Skeletal muscle tissue (tissue), 4 donors: Measurements from ENCODE around the gene ZNF782. TPM values are rescaled to one million over a fixed set of nuclear protein-coding genes. Genes with fewer than 3 reads are reported as not detected.
"Not testable (repeated sequence)": the region's sequence is repeated elsewhere in the genome, so short reads cannot be mapped to it uniquely, and the experiment has no call there.

ENCODE experiments used
- H3K27ac ChIP-seq: one replicate; pipeline ENCODE4 v1.7.0; 2013; ENCODE audit warnings: mild to moderate bottlenecking, low read depth, low read length, inconsistent platforms
- H3K27me3 ChIP-seq, 3 donors: one replicate each; pipeline ENCODE4 v1.7.0; 2013; ENCODE audit warnings: low read length in 3 of 3; ENCODE audit not compliant: control insufficient read depth in 3 of 3, insufficient read depth in 3 of 3
- H3K36me3 ChIP-seq, 3 donors: one replicate each; pipeline ENCODE4 v1.7.0; 2013; ENCODE audit warnings: low read length in 3 of 3; ENCODE audit not compliant: control insufficient read depth in 3 of 3, insufficient read depth in 3 of 3
- H3K4me1 ChIP-seq, 3 donors: one replicate each; pipeline ENCODE4 v1.7.0; 2013; ENCODE audit warnings: low read length in 3 of 3, mild to moderate bottlenecking in 3 of 3; ENCODE audit not compliant: control insufficient read depth in 3 of 3, insufficient read depth in 3 of 3
- H3K4me3 ChIP-seq, 3 donors: one replicate each; pipeline ENCODE4 v1.7.0; 2013; ENCODE audit warnings: low read length in 3 of 3
- H3K9ac ChIP-seq, 3 donors: one replicate each; pipeline ENCODE4 v1.7.0; 2013; ENCODE audit warnings: low read length in 3 of 3, mild to moderate bottlenecking in 3 of 3, moderate library complexity in 2 of 3, low read depth in 1 of 3
- H3K9me3 ChIP-seq, 3 donors: one replicate each; pipeline ENCODE4 v1.7.0; 2013; ENCODE audit warnings: low read length in 3 of 3; ENCODE audit not compliant: control insufficient read depth in 3 of 3
- total RNA-seq: library from RNA; depleted of rRNA; stranded (reverse); fragments of >200 nt; gene quantifications from one replicate; pipeline ENCODE4 v1.2.3, GENCODE V29; 2014
- donor health status: Osteomylitis.

Gene ZNF782
- 5.2 TPM for total RNA-seq

DNA sequence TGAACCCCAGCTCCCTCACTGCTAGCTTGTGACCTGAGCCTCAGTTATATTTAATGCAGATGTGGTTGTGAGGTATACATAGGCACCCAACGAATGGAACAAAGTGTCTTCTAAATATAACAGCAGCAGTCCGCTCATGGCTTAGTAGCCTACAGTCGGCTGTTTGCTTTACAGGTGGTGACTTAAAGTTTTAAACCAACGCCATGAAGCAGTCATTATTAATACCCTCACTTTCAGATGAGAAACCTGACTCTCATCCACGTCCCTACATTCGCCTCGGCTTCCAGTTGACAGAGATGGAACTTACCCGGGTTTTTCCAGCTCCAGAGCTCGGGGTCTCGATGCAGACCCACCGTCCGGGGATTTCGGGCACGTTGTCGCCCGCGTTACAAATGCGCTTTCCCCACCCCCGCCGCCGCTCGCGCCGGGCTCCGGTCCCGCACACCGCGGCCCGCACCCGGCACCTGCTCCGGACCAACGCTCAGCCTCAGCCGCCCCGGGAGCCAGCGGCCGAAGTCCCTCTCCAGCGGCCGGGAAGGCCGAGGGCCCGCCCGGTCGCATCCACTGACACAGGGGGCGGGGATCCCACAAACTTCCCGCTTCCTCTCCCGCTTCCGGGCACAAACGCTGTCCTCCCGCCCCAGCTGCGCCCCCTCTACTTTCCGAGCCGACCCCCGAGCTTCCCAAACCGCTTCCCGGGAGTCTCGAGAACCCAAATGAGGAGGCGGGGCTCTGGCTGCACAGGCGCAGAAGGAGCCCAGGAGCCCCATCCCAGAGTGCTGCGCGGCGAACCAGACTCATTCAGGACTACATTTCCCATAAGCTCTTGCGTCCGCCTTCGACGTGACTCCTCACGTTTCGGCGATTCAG, at the start of gene ZNF782:
ZNF782 (minus strand) TSS at position 734 of the 870 bp plus-strand sequence. CDS start 2,553 bp downstream, outside the sequence.
- peak within 1 kb of the TSS; percentile 79 for H3K27ac ChIP-seq

DNA sequence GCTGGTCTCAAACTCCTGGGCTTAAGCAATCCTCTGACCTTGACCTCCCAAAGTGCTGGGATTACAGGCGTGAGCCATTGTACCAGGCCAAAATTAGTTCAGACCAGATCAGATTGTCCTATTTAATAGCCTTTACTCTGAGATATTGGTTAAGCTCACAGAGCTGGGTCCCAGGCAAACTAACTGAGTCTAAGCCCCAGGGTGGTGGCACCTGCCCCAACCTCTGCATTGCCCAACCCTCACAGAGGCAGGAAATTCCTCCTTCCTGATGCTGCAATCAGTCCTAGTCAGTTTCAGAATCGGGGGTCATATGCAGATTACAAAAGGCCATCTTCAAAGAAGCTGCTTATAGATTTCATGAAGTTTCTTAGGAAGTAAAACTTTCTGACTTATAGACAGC, 45.7 kb upstream of the ZNF782 start:
- H3K27ac ChIP-seq, H3K4me3 ChIP-seq, H3K9ac ChIP-seq, H3K4me1 ChIP-seq, H3K9me3 ChIP-seq, H3K27me3 ChIP-seq: not testable (repeated sequence)
- H3K36me3 ChIP-seq: peaks cover 0 to 13% (median 13%) of the 10 kb centered on the region in 3 donors

More for the DNA sequence above, at the start of gene ZNF782:
- peak within 1 kb of the TSS; percentile 85 to 93 (median 88) for H3K4me3 ChIP-seq
- H3K27me3 ChIP-seq: no peaks in the 10 kb centered on the region
- peak within 1 kb of the TSS; percentile 71 to 88 (median 76) for H3K9ac ChIP-seq
- no peaks in the 10 kb centered on the region for H3K9me3 ChIP-seq
- H3K4me1 ChIP-seq: peaks cover 8 to 24% (median 9%) of the 10 kb centered on the region in 3 donors
- no peaks in the 10 kb centered on the region for H3K36me3 ChIP-seq

DNA sequence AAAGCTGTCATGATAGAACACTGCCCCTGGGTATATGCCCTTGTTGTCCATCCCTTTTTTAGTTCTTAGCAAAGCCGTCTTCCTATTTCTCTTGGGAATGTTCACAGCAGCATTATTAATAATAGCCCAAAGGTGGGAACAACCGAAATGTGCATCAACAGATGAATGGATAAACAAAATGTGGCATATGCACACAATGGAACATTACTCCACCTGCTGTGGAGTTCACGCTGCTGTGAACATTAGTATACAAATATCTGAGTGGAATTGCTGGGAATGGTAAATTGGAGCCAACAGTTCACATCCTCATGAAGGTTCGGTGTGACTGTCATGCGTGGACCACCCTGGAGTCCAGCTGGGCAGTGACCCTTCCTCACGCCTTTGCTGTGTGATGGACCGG, 37.8 kb upstream of the ZNF782 start:
- H3K4me1 ChIP-seq: no peaks in the 10 kb centered on the region
- no peak overlapping the region for H3K27ac ChIP-seq
- peaks cover 3 to 27% (median 16%) of the 10 kb centered on the region in 3 donors for H3K36me3 ChIP-seq
- no peaks in the 10 kb centered on the region for H3K9me3 ChIP-seq
- no peak overlapping the region for H3K4me3 ChIP-seq
- no peaks in the 10 kb centered on the region for H3K27me3 ChIP-seq
- H3K9ac ChIP-seq: no peak overlapping the region

DNA sequence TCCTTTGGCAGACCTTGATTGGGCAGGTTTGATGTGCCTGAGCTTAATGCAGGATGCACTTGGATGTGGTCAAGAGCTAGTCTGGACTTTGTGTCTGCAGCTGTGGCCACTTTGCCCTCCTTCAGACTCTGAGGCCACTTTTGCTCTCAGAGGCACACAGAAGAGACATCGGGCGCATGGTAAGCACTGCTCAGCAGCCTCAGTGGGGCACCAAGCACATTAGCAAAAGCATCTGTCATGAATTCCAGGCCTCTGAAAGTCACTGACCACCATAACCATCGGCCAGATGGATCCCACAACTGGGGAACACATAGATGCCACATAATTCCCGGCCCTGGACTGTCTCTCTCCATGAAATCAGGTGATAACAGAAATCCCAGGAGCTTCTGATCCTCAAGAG, 34.3 kb upstream of the ZNF782 start:
- H3K4me1 ChIP-seq: peaks cover 0 to 9% (median 4%) of the 10 kb centered on the region in 3 donors
- H3K27ac ChIP-seq: no peak overlapping the region
- peaks cover 0 to 3% (median 0%) of the 10 kb centered on the region in 3 donors for H3K9me3 ChIP-seq
- H3K4me3 ChIP-seq: no peak overlapping the region
- no peak overlapping the region for H3K9ac ChIP-seq
- no peaks in the 10 kb centered on the region for H3K27me3 ChIP-seq
- peaks cover 3 to 11% (median 3%) of the 10 kb centered on the region in 3 donors for H3K36me3 ChIP-seq

DNA sequence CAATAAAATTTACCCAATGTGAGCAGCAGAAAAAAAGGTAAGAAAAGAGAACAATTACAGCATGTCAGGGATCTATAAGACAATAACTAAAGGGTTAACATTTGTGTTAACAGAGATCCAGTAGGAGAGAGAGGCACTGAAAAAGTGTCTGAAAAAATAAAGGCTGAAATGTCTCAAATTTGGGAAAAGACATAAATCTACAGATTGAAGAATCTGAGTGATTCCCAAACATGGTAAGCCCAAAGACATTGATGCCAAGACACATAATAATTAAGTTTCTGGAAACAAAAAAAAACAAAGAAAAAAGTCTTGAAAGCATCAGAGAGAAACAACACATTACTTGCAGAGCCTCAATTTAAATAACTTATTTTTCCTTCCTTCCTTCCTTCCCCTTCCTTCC, 31.1 kb upstream of the ZNF782 start:
- Histone ChIP-seq H3K27ac (no peak overlapping the region), H3K9ac (no peak overlapping the region), H3K36me3 (peaks cover 0 to 3% (median 0%) of the 10 kb centered on the region in 3 donors), H3K4me1 (peaks cover 0 to 9% (median 4%) of the 10 kb centered on the region in 3 donors), H3K4me3 (no peak overlapping the region), H3K9me3 (peaks cover 0 to 3% (median 0%) of the 10 kb centered on the region in 3 donors), H3K27me3 (no peaks in the 10 kb centered on the region)

DNA sequence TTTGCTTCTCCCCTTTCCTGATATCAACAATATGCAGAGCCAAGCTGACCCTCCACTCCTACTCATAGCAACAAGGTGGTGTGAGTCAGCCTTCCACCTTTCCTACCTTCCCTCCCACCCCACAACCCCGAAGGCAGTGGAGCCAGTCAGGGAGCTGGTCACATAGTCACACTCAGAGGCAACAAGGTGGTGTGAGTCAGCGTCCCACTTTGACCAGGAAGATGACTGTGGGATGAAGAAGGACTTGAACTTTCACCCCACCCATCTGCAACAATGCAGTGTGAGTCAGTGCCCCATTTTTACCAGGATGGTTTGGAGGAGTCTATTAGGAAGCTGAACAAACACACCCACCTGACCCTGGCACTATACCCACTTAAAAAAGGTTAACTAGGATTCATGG, 30.1 kb upstream of the ZNF782 start:
- Histone ChIP-seq H3K9me3 (peaks cover 0 to 3% (median 0%) of the 10 kb centered on the region in 3 donors), H3K9ac (no peak overlapping the region), H3K36me3 (no peaks in the 10 kb centered on the region), H3K4me3 (no peak overlapping the region), H3K4me1 (peaks cover 0 to 9% (median 4%) of the 10 kb centered on the region in 3 donors), H3K27ac (no peak overlapping the region), H3K27me3 (no peaks in the 10 kb centered on the region)

DNA sequence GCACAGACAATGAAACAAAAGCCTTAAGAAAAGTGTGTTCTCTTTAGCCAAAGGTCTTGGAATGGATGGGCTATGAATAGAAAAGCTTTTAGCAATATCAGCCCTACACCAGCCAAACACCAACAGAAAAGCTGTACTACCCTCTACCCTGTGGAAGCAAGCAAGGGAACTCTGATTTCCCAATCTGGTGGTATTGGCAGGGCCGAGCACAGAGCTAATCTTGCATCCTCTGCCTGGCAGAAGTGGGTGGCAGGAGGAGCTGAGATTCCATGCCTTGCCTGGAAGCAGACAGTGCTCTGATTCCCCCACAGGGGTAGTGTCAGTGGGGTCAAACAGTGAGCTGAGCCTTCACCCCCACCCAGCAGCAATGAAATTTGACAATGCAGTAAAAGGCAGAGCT, 29.6 kb upstream of the ZNF782 start:
- H3K27ac ChIP-seq: no peak overlapping the region
- no peak overlapping the region for H3K9ac ChIP-seq
- H3K4me3 ChIP-seq: no peak overlapping the region
- H3K36me3 ChIP-seq: no peaks in the 10 kb centered on the region
- no peaks in the 10 kb centered on the region for H3K27me3 ChIP-seq
- peaks cover 0 to 9% (median 4%) of the 10 kb centered on the region in 3 donors for H3K4me1 ChIP-seq
- peaks cover 0 to 3% (median 0%) of the 10 kb centered on the region in 3 donors for H3K9me3 ChIP-seq

DNA sequence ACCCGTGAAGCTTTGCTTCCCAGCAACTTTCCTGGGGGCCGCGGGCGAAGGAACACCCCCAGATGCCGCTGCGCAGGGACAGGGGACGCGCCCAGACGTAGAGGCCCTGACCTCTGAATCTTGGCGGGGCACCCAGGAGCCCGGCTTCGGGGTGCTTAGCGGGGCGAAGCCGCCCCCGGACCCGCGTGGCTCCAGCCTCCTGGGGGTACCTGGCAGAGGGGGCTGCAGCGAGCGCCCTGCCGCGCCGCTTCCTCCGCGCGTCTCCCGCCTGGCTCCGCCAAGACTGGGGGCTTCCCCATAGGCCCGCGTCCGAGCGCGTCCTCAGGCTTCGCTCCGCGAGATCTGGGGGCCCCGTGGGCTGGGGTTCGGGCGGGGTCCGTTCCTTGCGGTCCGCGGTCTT, 23.0 kb upstream of the ZNF782 start:
- no peak overlapping the region for H3K4me3 ChIP-seq
- no peak overlapping the region for H3K9ac ChIP-seq
- H3K27ac ChIP-seq: no peak overlapping the region
- peaks cover 11 to 19% (median 16%) of the 10 kb centered on the region in 3 donors for H3K27me3 ChIP-seq
- no peaks in the 10 kb centered on the region for H3K9me3 ChIP-seq
- H3K36me3 ChIP-seq: no peaks in the 10 kb centered on the region
- H3K4me1 ChIP-seq: peaks cover 2 to 15% (median 9%) of the 10 kb centered on the region in 3 donors

DNA sequence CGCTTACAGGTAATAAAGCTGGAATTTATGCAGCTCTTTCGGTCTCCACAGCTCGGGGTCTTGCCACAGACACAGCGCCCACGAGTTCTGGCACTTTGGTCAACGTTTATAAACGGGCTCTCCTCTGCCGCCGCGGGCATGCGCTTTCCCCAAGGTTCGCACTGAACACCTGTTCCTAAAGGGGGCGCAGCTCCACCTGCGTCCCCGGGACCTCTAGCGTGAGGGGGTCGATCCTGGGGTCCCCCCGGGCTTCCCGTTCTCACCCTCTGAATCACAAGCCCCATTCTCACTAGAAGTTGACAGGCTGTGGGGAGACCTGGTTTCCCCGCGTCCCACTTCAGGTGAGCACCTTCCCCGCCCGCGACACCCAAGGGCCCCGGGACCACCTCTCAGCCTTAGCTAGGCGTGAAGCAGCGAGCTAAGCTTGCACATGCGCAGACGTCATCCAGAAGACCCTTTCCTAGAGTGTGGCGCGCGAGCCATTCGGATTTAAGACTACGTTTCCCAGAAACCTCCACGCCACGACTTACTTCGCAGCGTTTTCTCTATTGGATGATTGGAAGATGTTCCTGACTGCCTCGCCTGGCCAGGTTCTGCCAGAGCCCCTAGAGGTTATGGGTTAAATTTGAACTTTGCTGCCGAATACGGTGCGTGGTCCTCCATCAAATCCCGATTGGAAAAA, 21.3 kb upstream of the ZNF782 start:
- no peaks in the 10 kb centered on the region for H3K36me3 ChIP-seq
- peak overlapping the region; percentile 60 to 86 (median 78) for H3K9ac ChIP-seq
- peak overlapping the region; percentile 80 for H3K27ac ChIP-seq
- H3K4me1 ChIP-seq: peaks cover 2 to 15% (median 9%) of the 10 kb centered on the region in 3 donors
- H3K27me3 ChIP-seq: peaks cover 11 to 19% (median 16%) of the 10 kb centered on the region in 3 donors
- no peaks in the 10 kb centered on the region for H3K9me3 ChIP-seq
- H3K4me3 ChIP-seq: peak overlapping the region; percentile 78 to 88 (median 79)
